H1 (cell line): ENCODE results near the gene NYAP2. TPM values are rescaled to one million over a fixed set of nuclear protein-coding genes. Genes with fewer than 3 reads are reported as not detected.

Experiments used
- CTCF ChIA-PET: fragments of 300-600 bp; sonication (Branson Sonifier 250); formaldehyde crosslinking; loops from one replicate; lab custom pipeline; 2021; ENCODE audit not compliant: partially characterized antibody; lab: Charles Lee
- POLR2A ChIA-PET: fragments of 300-600 bp; sonication (Branson Sonifier 250); formaldehyde crosslinking; loops from one replicate; lab custom pipeline; 2021; ENCODE audit warnings: inconsistent platforms; ENCODE audit not compliant: partially characterized antibody; lab: Charles Lee
- DNase-seq, 2 experiments: peaks; one replicate each; pipeline versions ENCODE4 v3.0.0 to v3.0.0-alpha.2; 2010 to 2022; ENCODE audit warnings: low spot score in 2 of 2, low read depth in 1 of 2, mixed read lengths in 1 of 2
- FAIRE-seq: peaks from 2 replicates; lab custom pipeline; 2011; peaks lifted over from hg19 to GRCh38; lab: Jason Lieb, UNC
- H2AFZ ChIP-seq: 2 replicates; pipeline ENCODE4 v1.8.1; 2012; ENCODE audit warnings: low read length, inconsistent platforms
- H2AK5ac ChIP-seq: 2 replicates; pipeline ENCODE4 v1.6.1; 2013; ENCODE audit warnings: low read depth, low read length
- H2BK120ac ChIP-seq: replicated peaks from 2 replicates; pipeline ENCODE3; 2013; ENCODE audit warnings: low read depth, low read length, inconsistent platforms
- H2BK12ac ChIP-seq: 2 replicates; pipeline ENCODE4 v1.6.1; 2013; ENCODE audit warnings: low read depth, low read length
- H2BK15ac ChIP-seq: 2 replicates; pipeline ENCODE4 v1.6.1; 2013; ENCODE audit warnings: low read length
- H2BK20ac ChIP-seq: 2 replicates; pipeline ENCODE4 v1.6.1; 2013; ENCODE audit warnings: low read length
- H2BK5ac ChIP-seq: 2 replicates; pipeline ENCODE4 v1.6.1; 2013; ENCODE audit warnings: low read depth, low read length
- H3K14ac ChIP-seq: 2 replicates; pipeline ENCODE4 v1.6.1; 2013; ENCODE audit warnings: inconsistent platforms; ENCODE audit not compliant: insufficient read length
- H3K18ac ChIP-seq: 2 replicates; pipeline ENCODE4 v1.6.1; 2013; ENCODE audit warnings: low read length; ENCODE audit errors: extremely low read depth
- H3K23ac ChIP-seq: 2 replicates; pipeline ENCODE4 v1.6.1; 2013; ENCODE audit warnings: inconsistent platforms; ENCODE audit not compliant: insufficient read length
- H3K23me2 ChIP-seq: 2 replicates; pipeline ENCODE4 v1.6.1; 2013; ENCODE audit warnings: low read depth, low read length
- H3K27ac ChIP-seq: 2 replicates; pipeline ENCODE4 v1.6.1; 2011; ENCODE audit warnings: low read depth, low read length, inconsistent platforms
- H3K27me3 ChIP-seq, 4 experiments: replicated peaks in 1 of 4; 1 replicate in 1 of 4; 2 replicates in 3 of 4; pipeline versions ENCODE4 v1.6.1 to v1.8.1; 2011 to 2013; ENCODE audit warnings: low read length in 3 of 4, mild to moderate bottlenecking in 3 of 4, inconsistent platforms in 2 of 4, mixed read lengths in 2 of 4, moderate library complexity in 1 of 4; ENCODE audit not compliant: control insufficient read depth in 3 of 4, insufficient read depth in 3 of 4; ENCODE audit errors: extremely low read depth in 1 of 4
- H3K36me3 ChIP-seq, 4 experiments: 2 replicates each; pipeline versions ENCODE4 v1.6.1 to v1.8.1; 2011 to 2013; ENCODE audit warnings: mild to moderate bottlenecking in 4 of 4, low read length in 3 of 4, moderate library complexity in 2 of 4, control low read depth in 1 of 4, inconsistent platforms in 1 of 4; ENCODE audit not compliant: insufficient read depth in 4 of 4, control insufficient read depth in 2 of 4
- H3K4ac ChIP-seq: replicated peaks from 2 replicates; pipeline ENCODE3; 2013; ENCODE audit warnings: low read length, low read depth, mixed read lengths, inconsistent platforms; ENCODE audit not compliant: insufficient read length
- H3K4me1 ChIP-seq, 4 experiments: replicated peaks in 1 of 4; 1 replicate in 1 of 4; 2 replicates in 3 of 4; pipeline versions ENCODE4 v1.6.1 to v1.8.1; 2011 to 2013; ENCODE audit warnings: low read length in 3 of 4, inconsistent platforms in 2 of 4, mixed read lengths in 1 of 4; ENCODE audit not compliant: insufficient read depth in 4 of 4, control insufficient read depth in 3 of 4
- H3K4me2 ChIP-seq, 2 experiments: 2 replicates each; pipeline versions ENCODE4 v1.6.1 to v1.8.1; 2011 to 2013; ENCODE audit warnings: low read depth in 2 of 2, low read length in 2 of 2, control low read depth in 1 of 2, inconsistent platforms in 1 of 2, mild to moderate bottlenecking in 1 of 2; ENCODE audit not compliant: insufficient read depth in 1 of 2
- H3K4me3 ChIP-seq, 4 experiments: fragments of 200-600, 300-600 bp in 1 of 4; sonication (generic), shearing (Covaris generic), sonication (Bioruptor Twin) in 1 of 4; 2 replicates each; pipeline versions ENCODE4 v1.5.1 to v1.8.1; 2011 to 2016; ENCODE audit warnings: low read length in 4 of 4, low read depth in 3 of 4, control low read depth in 2 of 4, inconsistent platforms in 2 of 4, mild to moderate bottlenecking in 2 of 4, mixed read lengths in 1 of 4, moderate library complexity in 1 of 4; ENCODE audit not compliant: insufficient read depth in 2 of 4; ENCODE audit errors: extremely low read depth in 1 of 4
- H3K56ac ChIP-seq: replicated peaks from 2 replicates; pipeline ENCODE3; 2013; ENCODE audit warnings: low read depth, mild to moderate bottlenecking, mixed read lengths, low read length, inconsistent platforms; ENCODE audit not compliant: insufficient read length
- H3K79me1 ChIP-seq: 2 replicates; pipeline ENCODE4 v1.6.1; 2013; ENCODE audit warnings: low read depth, low read length, control low read depth
- H3K79me2 ChIP-seq, 2 experiments: 2 replicates each; pipeline versions ENCODE4 v1.6.1 to v1.8.1; 2012 to 2013; ENCODE audit warnings: low read length in 2 of 2, mild to moderate bottlenecking in 2 of 2, inconsistent platforms in 1 of 2; ENCODE audit not compliant: insufficient read depth in 2 of 2, control insufficient read depth in 1 of 2
- H3K9ac ChIP-seq, 4 experiments: replicated peaks in 1 of 4; 1 replicate in 1 of 4; 2 replicates in 3 of 4; pipeline versions ENCODE4 v1.6.1 to v1.8.1; 2011 to 2013; ENCODE audit warnings: low read depth in 3 of 4, low read length in 3 of 4, control low read depth in 2 of 4, mild to moderate bottlenecking in 2 of 4, moderate library complexity in 2 of 4, inconsistent platforms in 1 of 4; ENCODE audit errors: extremely low read depth in 1 of 4
- H3K9me3 ChIP-seq, 2 experiments: 2 replicates each; pipeline versions ENCODE4 v1.6.1 to v1.8.1; 2012 to 2013; ENCODE audit warnings: mild to moderate bottlenecking in 2 of 2, moderate library complexity in 2 of 2, control low read depth in 1 of 2, inconsistent platforms in 1 of 2, low read depth in 1 of 2, low read length in 1 of 2, mixed read lengths in 1 of 2; ENCODE audit not compliant: insufficient read depth in 2 of 2
- H4K20me1 ChIP-seq, 2 experiments: replicated peaks in 1 of 2; 2 replicates each; pipeline versions ENCODE3 to v1.8.1; 2011 to 2013; ENCODE audit warnings: inconsistent platforms in 2 of 2, low read length in 2 of 2, mild to moderate bottlenecking in 1 of 2; ENCODE audit not compliant: insufficient read depth in 2 of 2, control insufficient read depth in 1 of 2
- H4K5ac ChIP-seq: 2 replicates; pipeline ENCODE4 v1.6.1; 2013; ENCODE audit warnings: low read length, low read depth, mixed read lengths, inconsistent platforms; ENCODE audit not compliant: insufficient read length
- H4K8ac ChIP-seq: 2 replicates; pipeline ENCODE4 v1.8.0; 2013; ENCODE audit warnings: mild to moderate bottlenecking, moderate library complexity, low read length, inconsistent platforms; ENCODE audit not compliant: insufficient read depth; ENCODE audit errors: extremely low read depth
- H4K91ac ChIP-seq: replicated peaks from 2 replicates; pipeline ENCODE3; 2013; ENCODE audit warnings: low read length, mixed read lengths, inconsistent platforms; ENCODE audit not compliant: insufficient read length
- CBX5 ChIP-seq: fragments of 300-800, 300-1000 bp; sonication (generic); IDR thresholded peaks from 2 replicates; pipeline ENCODE4 v1.7.1; 2016; ENCODE audit warnings: antibody characterized with exemption, low read length, low read depth
- CBX8 ChIP-seq: fragments of 300-800, 300-1000 bp; sonication (generic); IDR thresholded peaks from 2 replicates; pipeline ENCODE4 v1.7.1; 2016; ENCODE audit warnings: low read depth, low read length, borderline replicate concordance
- E2F6 ChIP-seq: IDR thresholded peaks from 2 replicates; pipeline ENCODE4 v1.6.1; 2012; ENCODE audit warnings: inconsistent platforms
- EZH2 ChIP-seq: fragments of 200-600 bp; sonication (generic); IDR thresholded peaks from 2 replicates; pipeline ENCODE4 v1.7.1; 2012; ENCODE audit warnings: low read depth, mild to moderate bottlenecking, moderate library complexity, low read length, inconsistent platforms; ENCODE audit not compliant: severe bottlenecking
- GTF2F1 ChIP-seq: IDR thresholded peaks from 2 replicates; pipeline ENCODE4 v1.6.1; 2012; ENCODE audit warnings: low read depth, low read length, improper control_type of control experiment, borderline replicate concordance
- JUND ChIP-seq: IDR thresholded peaks from 2 replicates; pipeline ENCODE4 v1.6.1; 2011; ENCODE audit warnings: mild to moderate bottlenecking, improper control_type of control experiment, low read length
- MAX ChIP-seq: IDR thresholded peaks from 2 replicates; pipeline ENCODE4 v1.6.1; 2012; ENCODE audit warnings: inconsistent platforms
- NRF1 ChIP-seq: IDR thresholded peaks from 2 replicates; pipeline ENCODE4 v1.6.1; 2011; ENCODE audit warnings: mild to moderate bottlenecking, low read depth, low read length, improper control_type of control experiment
- RXRA ChIP-seq: IDR thresholded peaks from 2 replicates; pipeline ENCODE4 v1.6.1; 2011; ENCODE audit warnings: low read depth, mild to moderate bottlenecking, low read length, moderate library complexity; ENCODE audit not compliant: insufficient read depth
- SRF ChIP-seq: IDR thresholded peaks from 2 replicates; pipeline ENCODE4 v1.6.1; 2011; ENCODE audit warnings: mild to moderate bottlenecking, low read depth, low read length, moderate library complexity
- TEAD4 ChIP-seq: IDR thresholded peaks from 2 replicates; pipeline ENCODE4 v1.6.1; 2012; ENCODE audit warnings: low read depth, low read length, inconsistent platforms, mixed read lengths
- WGBS, 2 experiments: shearing (Covaris generic) in 1 of 2; methylation state at CpG; one replicate each; pipeline versions ENCODE4 v1.1.6 to v1.1.7; 2013 to 2015; ENCODE audit warnings: low lambda C conversion rate in 2 of 2, mixed read lengths in 2 of 2, inconsistent platforms in 1 of 2, low coverage in 1 of 2, missing lambda C conversion rate in 1 of 2; ENCODE audit not compliant: insufficient replicate concordance in 2 of 2, insufficient coverage in 1 of 2, insufficient read length in 1 of 2; ENCODE audit errors: extremely low coverage in 1 of 2, missing lambda C conversion rate in 1 of 2; 5-methylcytosine and 5-hydroxymethylcytosine counted together
- polyA plus RNA-seq, 7 experiments: library from polyadenylated mRNA; depleted of rRNA in 3 of 7; stranded (reverse) in 5 of 7; unstranded in 2 of 7; fragments of >200 nt in 5 of 7; fragments of 200-250 nt in 2 of 7; gene quantifications; 1 replicate in 5 of 7; 2 replicates in 1 of 7; 4 replicates in 1 of 7; pipeline versions ENCODE4 v1.2.1 to v1.2.3, GENCODE V29; 2011 to 2013; ENCODE audit warnings: missing spikeins in 2 of 7, mixed read lengths in 2 of 7
- total RNA-seq: library from RNA; stranded (reverse); fragmentation: NEBNext Ultra II Directional; extraction: Animal tissue kit (Norgen Biotek cat#: 25700); gene quantifications from 2 replicates; pipeline ENCODE4 v1.2.1, GENCODE V29; 2021
- TF ChIP-seq, protein P1 (sequence below): IDR thresholded peaks from 2 replicates; pipeline ENCODE4 v1.6.1; 2012; ENCODE audit warnings: low read length, inconsistent platforms

NYAP2 gene
- total and polyA plus RNA-seq, 2 of the 8 experiments (the other 6 are each of a cell fraction or from before 2014, with no cell fraction given), result not detected

DNA sequence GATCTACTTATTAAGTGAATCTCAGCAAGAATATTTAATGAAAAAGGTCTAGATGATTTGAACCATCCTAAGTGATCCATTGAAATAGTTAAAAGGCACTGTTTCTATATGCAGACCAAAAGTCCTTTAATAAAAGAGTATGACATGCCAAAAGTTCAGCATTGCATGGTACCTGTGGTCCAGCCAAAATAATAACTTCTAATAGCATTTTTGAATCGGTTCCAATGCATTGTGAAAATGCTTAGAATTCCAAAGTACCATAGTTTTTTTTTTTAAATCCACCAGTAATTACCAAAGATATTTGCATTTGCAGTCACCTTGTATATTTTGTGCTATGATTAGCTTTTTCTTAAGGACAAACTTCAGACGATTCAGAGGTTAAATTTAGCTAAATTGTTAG lies 79.9 kb downstream of the NYAP2 start:
- Histone ChIP-seq H3K56ac (no peak overlapping the region), H3K9me3 (no peaks in the 10 kb centered on the region), H3K4ac (no peak overlapping the region), H3K14ac (no peak overlapping the region), H3K36me3 (no peaks in the 10 kb centered on the region), H3K9ac (no peak overlapping the region), H2BK15ac (no peak overlapping the region), H3K23ac (no peak overlapping the region), H2BK120ac (no peak overlapping the region), H3K4me2 (no peak overlapping the region), H2BK12ac (no peak overlapping the region), H3K79me1 (no peaks in the 10 kb centered on the region), H3K4me1 (no peaks in the 10 kb centered on the region), H4K5ac (no peak overlapping the region), H3K23me2 (no peaks in the 10 kb centered on the region), H4K91ac (no peak overlapping the region), H2AFZ (no peak overlapping the region), H3K27me3 (no peaks in the 10 kb centered on the region), H4K20me1 (no peaks in the 10 kb centered on the region), H2BK5ac (no peak overlapping the region), H4K8ac (no peak overlapping the region), H2AK5ac (no peak overlapping the region), H3K79me2 (no peaks in the 10 kb centered on the region), H3K4me3 (no peak overlapping the region), H3K18ac (no peak overlapping the region), H3K27ac (no peak overlapping the region), H2BK20ac (no peak overlapping the region)
- FAIRE-seq, result no peak
- POLR2A ChIA-PET, result interaction anchor here (0.6 kb wide), 1 partner anchor 55 kb away, joined by 3 read pairs; no protein-coding TSS in a partner anchor
- DNase-seq, result no peak
- 88% methylated on average over 2 of the region's 2 CpGs; no CpG with 5 or more reads in 1 of the 2 experiments for WGBS, 2 experiments
- CTCF ChIA-PET, result no interaction called here
- TF ChIP-seq CBX8 (no peak), GTF2F1 (no peak), JUND (no peak), TEAD4 (no peak), RXRA (no peak), CBX5 (no peak), NRF1 (no peak), MAX (no peak), EZH2 (no peak), E2F6 (no peak), SRF (no peak)
- TF ChIP-seq, protein P1, sequence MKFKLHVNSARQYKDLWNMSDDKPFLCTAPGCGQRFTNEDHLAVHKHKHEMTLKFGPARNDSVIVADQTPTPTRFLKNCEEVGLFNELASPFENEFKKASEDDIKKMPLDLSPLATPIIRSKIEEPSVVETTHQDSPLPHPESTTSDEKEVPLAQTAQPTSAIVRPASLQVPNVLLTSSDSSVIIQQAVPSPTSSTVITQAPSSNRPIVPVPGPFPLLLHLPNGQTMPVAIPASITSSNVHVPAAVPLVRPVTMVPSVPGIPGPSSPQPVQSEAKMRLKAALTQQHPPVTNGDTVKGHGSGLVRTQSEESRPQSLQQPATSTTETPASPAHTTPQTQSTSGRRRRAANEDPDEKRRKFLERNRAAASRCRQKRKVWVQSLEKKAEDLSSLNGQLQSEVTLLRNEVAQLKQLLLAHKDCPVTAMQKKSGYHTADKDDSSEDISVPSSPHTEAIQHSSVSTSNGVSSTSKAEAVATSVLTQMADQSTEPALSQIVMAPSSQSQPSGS, result no peak
